PC-9 (cell line): ENCODE measurements around the gene TRAFD1. TPM values are rescaled to one million over a fixed set of nuclear protein-coding genes. Genes with fewer than 3 reads are reported as not detected.

Experiments
- BruUV-seq: library from RNA; stranded (reverse); fragments of 400-500 nt; replicated peaks from 2 replicates; lab custom pipeline; 2021; lab: Mats Ljungman, UMichigan
- CTCF ChIA-PET: fragments of 300-600 bp; sonication (Branson Sonifier 250); formaldehyde crosslinking; loops from one replicate; lab custom pipeline; 2022; ENCODE audit warnings: antibody characterized with exemption; lab: Charles Lee
- POLR2A ChIA-PET: fragments of 300-600 bp; sonication (Branson Sonifier 250); formaldehyde crosslinking; loops from one replicate; lab custom pipeline; 2022; ENCODE audit warnings: antibody characterized with exemption; ENCODE audit not compliant: unreplicated experiment; lab: Charles Lee
- DNase-seq, 2 experiments: peaks; one replicate each; pipeline versions ENCODE4 v3.0.0 to v3.0.0-alpha.2; 2015 to 2022; ENCODE audit warnings: mixed read lengths in 1 of 2
- H2AFZ ChIP-seq: fragments of 200-600 bp; sonication (generic); 2 replicates; pipeline ENCODE4 v1.8.1; 2017; ENCODE audit warnings: antibody characterized with exemption
- H3F3A ChIP-seq: fragments of 200-600 bp; sonication (generic); 2 replicates; pipeline ENCODE4 v1.8.1; 2017; ENCODE audit warnings: antibody characterized with exemption, mild to moderate bottlenecking, low read depth; ENCODE audit not compliant: insufficient read depth
- H3K27ac ChIP-seq: fragments of 200-600 bp; sonication (generic); 2 replicates; pipeline ENCODE4 v1.6.1; 2016; ENCODE audit warnings: mixed run types
- H3K27me3 ChIP-seq: fragments of 200-600 bp; sonication (generic); 2 replicates; pipeline ENCODE4 v1.6.1; 2016; ENCODE audit warnings: low read depth, mixed run types; ENCODE audit not compliant: insufficient read depth
- H3K36me3 ChIP-seq: fragments of 200-600 bp; sonication (generic); 2 replicates; pipeline ENCODE4 v1.6.1; 2016; ENCODE audit warnings: low read depth, mixed run types
- H3K4me1 ChIP-seq: fragments of 200-600 bp; sonication (generic); replicated peaks from 2 replicates; pipeline ENCODE4 v1.6.1; 2016; ENCODE audit warnings: mixed run types; ENCODE audit not compliant: insufficient read depth
- H3K4me2 ChIP-seq: fragments of 200-600 bp; sonication (generic); 2 replicates; pipeline ENCODE4 v1.6.1; 2017; ENCODE audit warnings: mixed run types
- H3K4me3 ChIP-seq: fragments of 200-600 bp; sonication (generic); 2 replicates; pipeline ENCODE4 v1.6.1; 2016; ENCODE audit warnings: mixed run types
- H3K79me2 ChIP-seq: fragments of 200-600 bp; sonication (generic); 2 replicates; pipeline ENCODE4 v1.6.1; 2017; ENCODE audit warnings: low read depth, mixed run types
- H3K9me2 ChIP-seq: fragments of 200-600 bp; sonication (generic); 2 replicates; pipeline ENCODE4 v1.8.1; 2017; ENCODE audit warnings: mild to moderate bottlenecking; ENCODE audit not compliant: insufficient read depth
- H3K9me3 ChIP-seq: fragments of 200-600 bp; sonication (generic); 2 replicates; pipeline ENCODE4 v1.8.1; 2016; ENCODE audit warnings: low read depth; ENCODE audit not compliant: insufficient read depth
- H4K20me1 ChIP-seq: fragments of 200-600 bp; sonication (generic); 2 replicates; pipeline ENCODE4 v1.8.1; 2017; ENCODE audit not compliant: insufficient read depth
- CTCF ChIP-seq: fragments of 200-600 bp; sonication (generic); conservative IDR thresholded peaks from 2 replicates; pipeline ENCODE4 v1.6.1; 2017; ENCODE audit warnings: mixed run types, antibody characterized with exemption, mild to moderate bottlenecking, moderate library complexity
- EZH2 ChIP-seq: fragments of 200-600 bp; sonication (generic); IDR thresholded peaks from 2 replicates; pipeline ENCODE4 v1.8.0; 2017; ENCODE audit warnings: antibody characterized with exemption, low read depth
- intact Hi-C: fragments of 100-400 bp; cut with micrococcal nuclease; formaldehyde crosslinking; loops from one replicate; pipeline ENCODE4 v1.10.0; 2022; ENCODE audit not compliant: unreplicated experiment
- total RNA-seq: library from RNA; stranded (reverse); gene quantifications from 2 replicates; pipeline ENCODE4 v1.2.3, GENCODE V29; 2021

Gene TRAFD1
- total RNA-seq, 1 experiment from 2014 or later: 38.7 TPM

- Histone ChIP-seq H3K9me3 (no peaks in the 10 kb centered on the region), H2AFZ (no peak overlapping the region), H3K27ac (no peak overlapping the region), H3K4me2 (no peak overlapping the region), H3K4me1 (no peaks in the 10 kb centered on the region), H3K4me3 (no peak overlapping the region), H3K79me2 (no peaks in the 10 kb centered on the region), H4K20me1 (no peaks in the 10 kb centered on the region; the same call in 1 of the 2 replicates), H3F3A (no peaks in the 10 kb centered on the region), H3K9me2 (no peaks in the 10 kb centered on the region), H3K36me3 (no peaks in the 10 kb centered on the region), H3K27me3 (no peaks in the 10 kb centered on the region)
- BruUV-seq: no TSS peak
- ChIA-PET POLR2A (no interaction called here), CTCF (no interaction called here)
- intact Hi-C loops: no loop called here
- no peak for TF ChIP-seq CTCF
- TF ChIP-seq EZH2: no peak
- DNase-seq: no peak
Measured at GRCh38 chr12:112170971-112171596, 45.7 kb downstream of the TRAFD1 start.

GRCh38 chr12:112172556-112173324 is 47.4 kb downstream of the TRAFD1 start:
- H3K79me2 ChIP-seq: no peaks in the 10 kb centered on the region
- no peaks in the 10 kb centered on the region for H3K9me3 ChIP-seq
- H3F3A ChIP-seq: no peaks in the 10 kb centered on the region
- H3K9me2 ChIP-seq: no peaks in the 10 kb centered on the region
- ChIA-PET CTCF (no interaction called here), POLR2A (no interaction called here)
- intact Hi-C loops: no loop called here
- H3K4me1 ChIP-seq: no peaks in the 10 kb centered on the region
- H4K20me1 ChIP-seq: no peaks in the 10 kb centered on the region; the same call in 1 of the 2 replicates
- no peaks in the 10 kb centered on the region for H3K27me3 ChIP-seq
- no peak overlapping the region for H3K27ac ChIP-seq
- no peaks in the 10 kb centered on the region for H3K36me3 ChIP-seq
- no peak for DNase-seq
- no peak overlapping the region for H3K4me2 ChIP-seq
- no peak overlapping the region for H3K4me3 ChIP-seq
- BruUV-seq: no TSS peak
- H2AFZ ChIP-seq: no peak overlapping the region
- TF ChIP-seq EZH2 (no peak), CTCF (no peak)

GRCh38 chr12:112175361-112176155 is 50.2 kb downstream of the TRAFD1 start:
- ChIA-PET POLR2A (no interaction called here), CTCF (interaction anchor here (0.7 kb wide), 1 partner anchor 211 kb away, joined by 4 read pairs; no protein-coding TSS in a partner anchor)
- no TSS peak for BruUV-seq

More at GRCh38 chr12:112175361-112176155, 50.2 kb downstream of the TRAFD1 start:
- H3K9me3 ChIP-seq: no peaks in the 10 kb centered on the region
- H3K4me1 ChIP-seq: no peaks in the 10 kb centered on the region
- H3K27me3 ChIP-seq: no peaks in the 10 kb centered on the region
- intact Hi-C loops: no loop called here
- no peak for TF ChIP-seq EZH2
- no peak for TF ChIP-seq CTCF
- H3K9me2 ChIP-seq: no peaks in the 10 kb centered on the region
- H3K36me3 ChIP-seq: no peaks in the 10 kb centered on the region
- H3K4me3 ChIP-seq: no peak overlapping the region
- no peaks in the 10 kb centered on the region for H3K79me2 ChIP-seq
- no peak for DNase-seq
- no peak overlapping the region for H3K4me2 ChIP-seq
- no peak overlapping the region for H2AFZ ChIP-seq
- H3F3A ChIP-seq: no peaks in the 10 kb centered on the region
- no peaks in the 10 kb centered on the region for H4K20me1 ChIP-seq
- no peak overlapping the region for H3K27ac ChIP-seq
